GM12892 (cell line): ENCODE measurements around the gene TNFSF10.

Experiments
- POLR2A ChIP-seq: IDR thresholded peaks from 2 replicates; pipeline ENCODE4 v1.6.1; 2011; ENCODE audit warnings: low read depth, low read length, control low read depth
- POLR2AphosphoS5 ChIP-seq: IDR thresholded peaks from 2 replicates; pipeline ENCODE4 v1.6.1; 2011; ENCODE audit warnings: low read depth, low read length, control low read depth

GRCh38 chr3:172466553-172467130, 56.6 kb downstream of the TNFSF10 start:
- TF ChIP-seq POLR2A (no peak), POLR2AphosphoS5 (no peak)
